NCI-H2029 treated with DMSO at 0.1 percent for 48 hours (cell line): ENCODE data around the gene HOGA1.
"Not testable (repeated sequence)": the region's sequence is repeated elsewhere in the genome, so short reads cannot be mapped to it uniquely, and the experiment has no call there.

Experiments
- DNase-seq: peaks from one replicate; lab custom pipeline; 2025; lab: John Stamatoyannopoulos, UW

The HOGA1 gene

GRCh38 chr10:97611473-97611872, 27.3 kb downstream of the HOGA1 start:
- DNase-seq, result no peak

DNA sequence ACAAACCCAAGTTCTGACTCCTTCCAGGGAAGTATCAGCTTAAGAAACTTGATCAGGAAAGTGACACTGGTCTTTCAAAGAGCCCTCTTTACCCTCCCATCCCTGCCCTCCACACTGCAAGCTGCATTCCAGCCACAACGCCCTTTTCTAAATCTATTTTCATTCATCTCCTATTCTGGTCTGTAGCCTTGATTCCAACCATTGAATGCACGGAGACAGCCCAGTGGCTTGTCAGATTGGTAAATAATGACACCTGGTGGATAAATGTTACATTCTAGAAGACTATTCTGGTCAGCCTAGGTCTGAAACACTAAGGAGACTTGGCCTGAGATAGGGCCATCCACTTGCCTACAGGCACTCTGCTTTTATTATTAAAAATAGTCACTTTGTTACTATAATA, 28.2 kb downstream of the HOGA1 start:
- DNase-seq, result no peak

DNA sequence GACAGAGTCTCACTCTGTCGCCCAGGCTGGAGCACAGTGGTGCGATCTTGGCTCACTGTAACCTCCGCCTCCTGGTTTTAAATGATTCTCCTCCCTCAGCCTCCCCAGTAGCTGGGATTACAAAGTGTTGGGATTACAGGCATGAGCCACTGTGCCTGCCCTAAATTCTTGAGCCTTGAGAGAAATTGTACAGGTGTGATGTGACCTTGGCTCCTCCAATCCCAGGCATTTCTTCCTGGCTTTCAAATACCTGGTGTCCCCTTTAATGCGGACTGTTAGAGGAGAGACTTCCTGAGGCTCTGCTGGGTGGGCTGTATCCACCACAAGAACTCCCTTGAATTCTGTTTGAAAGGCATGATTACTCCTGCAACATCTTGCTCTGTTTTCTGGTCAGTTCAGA, 34.1 kb downstream of the HOGA1 start:
- DNase-seq, result no peak

GRCh38 chr10:97618733-97619132, 34.5 kb downstream of the HOGA1 start:
- DNase-seq, result no peak

- DNase-seq, result no peak
These were observed 39.1 kb downstream of the HOGA1 start for GRCh38 chr10:97623277-97623676.

GRCh38 chr10:97627731-97628130, 43.5 kb downstream of the HOGA1 start:
- no peak for DNase-seq

GRCh38 chr10:97628228-97628627, 44.0 kb downstream of the HOGA1 start:
- DNase-seq, result no peak

- no peak for DNase-seq
These were observed 45.1 kb downstream of the HOGA1 start for GRCh38 chr10:97629289-97629688.

GRCh38 chr10:97631098-97631497, 46.9 kb downstream of the HOGA1 start:
- DNase-seq, result no peak

GRCh38 chr10:97632949-97633884, 49.0 kb downstream of the HOGA1 start, which contains the start of gene MORN4:
Gene MORN4, minus strand, starts transcription at chr10:97633500. Its CDS starts 13,847 bp downstream, at chr10:97619653.
- peak; percentile 23 for DNase-seq

DNA sequence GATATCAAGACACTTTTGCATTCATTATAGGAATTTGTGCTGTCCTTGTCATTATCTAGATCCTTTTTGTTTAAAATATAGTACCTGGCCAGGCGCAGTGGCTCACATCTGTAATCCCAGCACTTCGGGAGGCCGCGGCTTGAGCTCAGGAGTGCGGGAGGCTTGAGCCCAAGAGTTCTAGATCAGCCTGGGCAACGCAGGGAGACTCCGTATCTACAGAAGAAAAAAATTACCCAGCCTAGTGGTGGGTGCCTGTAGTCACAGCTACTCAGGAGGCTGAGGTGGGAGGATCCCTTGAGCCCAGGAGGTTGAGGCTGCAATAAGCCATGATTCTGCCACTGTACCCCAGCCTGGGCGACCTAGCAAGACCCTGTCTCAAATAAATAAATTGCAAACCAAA, 49.7 kb downstream of the HOGA1 start:
- no peak for DNase-seq

DNA sequence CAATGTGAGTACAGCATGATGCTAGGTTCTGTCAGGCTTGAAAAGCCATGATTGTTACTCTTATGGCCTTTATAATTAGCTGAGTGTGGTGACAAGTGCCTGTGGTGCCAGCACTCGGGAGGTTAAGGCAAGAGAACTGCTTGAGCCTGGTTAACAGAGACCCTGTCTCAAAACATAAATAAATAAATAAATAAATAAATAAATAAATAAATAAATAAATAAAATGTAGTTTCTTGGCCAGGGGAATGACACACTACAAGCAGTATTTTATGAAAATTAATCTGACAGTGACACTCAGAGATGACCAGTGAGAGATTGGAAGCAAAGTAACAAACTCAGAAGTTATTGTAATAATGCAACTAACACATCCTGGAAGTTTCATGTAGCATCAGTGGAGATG, 51.4 kb downstream of the HOGA1 start:
- DNase-seq, result no peak

DNA sequence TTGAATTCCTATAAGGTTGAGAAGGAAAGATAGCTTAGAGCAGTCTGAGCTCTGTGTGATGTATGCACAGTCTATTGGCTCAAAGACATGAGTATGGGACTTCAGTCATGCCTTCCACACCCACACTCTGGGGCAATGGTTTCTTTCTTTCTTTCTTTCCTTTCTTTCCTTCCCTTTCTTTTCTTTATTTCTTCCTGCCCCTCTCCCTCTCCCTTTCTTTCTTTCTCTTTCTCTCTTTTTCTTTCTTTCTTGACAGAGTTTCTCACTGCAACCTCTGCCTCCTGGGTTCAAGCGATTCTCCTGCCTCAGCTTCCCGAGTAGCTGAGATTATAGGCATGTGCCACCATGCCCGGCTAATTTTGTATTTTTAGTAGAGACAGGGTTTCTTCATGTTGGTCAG, 54.9 kb downstream of the HOGA1 start:
- DNase-seq, result not testable (repeated sequence)

- DNase-seq, result peak; percentile 83
These were observed 56.1 kb downstream of the HOGA1 start, which contains the start of gene PI4K2A for GRCh38 chr10:97640174-97640867. Gene PI4K2A, plus strand, starts transcription at chr10:97640671. Its CDS starts 72 bp downstream, at chr10:97640743.

GRCh38 chr10:97640868-97641811, 57.0 kb downstream of the HOGA1 start:
- no peak for DNase-seq

DNA sequence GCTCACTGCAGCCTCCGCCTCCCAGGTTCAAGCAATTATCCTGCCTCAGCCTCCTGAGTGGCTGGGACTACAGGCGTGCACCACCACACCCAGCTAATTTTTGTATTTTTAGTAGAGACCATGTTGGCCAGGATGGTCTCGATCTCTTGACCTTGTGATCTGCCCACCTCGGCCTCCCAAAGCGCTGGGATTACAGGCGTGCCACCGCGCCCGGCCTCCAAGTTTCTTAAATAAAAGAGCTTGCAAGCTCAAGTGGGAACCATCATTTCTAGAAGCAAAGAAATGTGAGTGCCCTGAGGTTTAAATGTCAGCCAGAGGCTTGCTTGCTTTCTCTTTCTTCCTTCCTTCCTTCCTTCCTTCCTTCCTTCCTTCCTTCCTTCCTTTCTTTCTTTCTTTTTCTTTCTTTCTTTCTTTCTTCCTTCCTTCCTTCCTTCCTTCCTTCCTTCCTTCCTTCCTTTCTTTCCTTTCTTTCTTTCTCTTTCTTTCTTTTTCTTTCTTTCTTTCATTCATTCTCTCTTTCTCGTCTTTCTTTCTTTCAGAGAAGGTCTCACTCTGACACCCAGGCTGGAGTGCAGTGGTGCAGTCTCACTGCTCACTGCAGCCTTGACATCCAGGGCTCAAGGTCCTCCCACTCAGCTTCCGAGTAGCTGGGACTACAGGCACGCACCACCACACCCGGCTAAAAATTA, 58.4 kb downstream of the HOGA1 start:
- DNase-seq, result not testable (repeated sequence)

DNA sequence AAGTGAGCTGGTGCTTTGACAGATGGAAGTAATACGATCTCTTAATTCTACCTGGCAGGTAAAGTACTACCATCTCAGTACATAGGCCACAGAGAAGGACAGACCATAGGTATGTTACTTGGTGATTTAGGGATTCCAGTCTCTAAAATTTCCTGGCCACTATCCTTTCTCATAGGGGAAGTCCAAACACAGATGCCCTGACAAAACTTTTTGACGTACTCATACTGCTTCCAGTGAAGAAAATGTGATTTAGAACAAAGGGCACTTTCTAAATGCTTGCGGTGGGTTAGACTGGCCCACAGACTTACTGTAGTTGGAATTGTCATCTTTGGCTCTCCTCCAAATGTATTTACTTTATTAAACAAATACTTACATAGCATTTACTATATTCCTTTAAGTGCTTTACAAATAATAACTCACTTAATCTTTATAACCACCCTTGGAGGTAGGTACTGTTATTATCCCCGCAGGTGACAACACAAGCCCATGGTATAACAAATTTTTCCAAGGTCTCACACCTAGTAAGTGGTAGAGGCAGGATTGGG, 59.3 kb downstream of the HOGA1 start:
- DNase-seq, result no peak

DNA sequence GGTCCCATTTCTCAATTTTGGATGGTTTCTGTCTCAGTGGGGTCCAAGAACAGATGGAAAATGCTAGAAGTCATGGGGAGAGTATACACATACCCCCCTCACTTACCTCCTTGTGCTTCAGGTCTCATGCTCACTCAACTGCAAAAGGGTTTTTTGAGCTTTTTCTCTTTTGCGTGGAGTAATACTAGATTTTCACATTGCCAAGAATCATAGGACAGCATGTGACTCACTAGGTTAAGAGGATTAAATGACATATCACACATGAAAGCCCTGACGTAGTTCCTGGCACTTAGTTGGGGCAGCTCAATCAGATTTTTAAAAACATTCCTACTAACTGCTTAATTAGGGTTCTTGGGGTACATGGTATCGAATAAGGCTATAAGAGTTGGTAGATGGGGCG, 60.7 kb downstream of the HOGA1 start:
- no peak for DNase-seq

- no peak for DNase-seq
These were observed 63.4 kb downstream of the HOGA1 start for GRCh38 chr10:97647556-97647955.

GRCh38 chr10:97648562-97649404, 64.6 kb downstream of the HOGA1 start:
- DNase-seq, result no peak
